NK-92 treated with Interleukin-12 subunit alpha and Interleukin-12 subunit beta, amount 100 ng/mL, for 24 hours (cell line): ENCODE measurements around the gene SLC39A9.
A peak's percentile ranks its signal among the peaks of the same experiment; 100 is the strongest.

Source experiments
- DNase-seq: peaks from one replicate; lab custom pipeline; 2025; lab: John Stamatoyannopoulos, UW

Gene SLC39A9

GRCh38 chr14:69424149-69424923, 25.8 kb downstream of the SLC39A9 start:
- DNase-seq = no peak

- no peak for DNase-seq
Observed at GRCh38 chr14:69427596-69427995, 29.1 kb downstream of the SLC39A9 start.

DNA sequence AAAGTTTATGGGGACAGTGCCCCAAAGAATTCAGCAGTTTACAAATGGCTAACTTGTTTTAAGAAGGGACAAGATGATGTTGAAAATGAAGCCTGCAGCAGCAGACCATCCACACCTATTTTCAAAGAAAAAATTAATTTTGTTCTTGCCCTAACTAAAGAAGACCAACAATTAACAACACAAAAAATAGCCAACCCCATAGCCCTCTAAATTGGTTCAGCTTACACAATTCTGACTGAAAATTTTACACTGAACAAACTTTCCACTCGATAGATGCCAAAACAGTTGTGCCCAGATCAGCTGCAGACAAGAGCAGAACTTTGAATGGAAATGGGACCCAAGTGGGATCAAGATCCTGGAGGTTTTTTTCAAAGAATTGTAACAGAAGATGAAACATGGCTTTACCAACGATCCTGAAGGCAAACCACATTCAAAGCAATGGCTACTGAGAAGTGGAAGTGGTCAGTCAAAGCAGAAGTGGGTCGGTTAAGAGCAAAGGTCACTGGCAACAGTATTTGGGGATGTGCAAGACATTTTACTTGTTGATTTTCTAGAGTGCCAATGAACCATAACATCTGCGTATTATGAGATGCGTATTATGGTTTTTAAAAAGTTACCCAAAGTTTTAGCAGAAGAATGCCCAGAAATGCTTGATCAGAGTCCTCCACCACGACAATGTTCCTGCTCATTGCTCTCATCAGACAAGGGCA, 30.0 kb downstream of the SLC39A9 start:
- DNase-seq = no peak

- no peak for DNase-seq
Observed at GRCh38 chr14:69429643-69430042, 31.2 kb downstream of the SLC39A9 start.

- no peak for DNase-seq
Observed at GRCh38 chr14:69430306-69430939, 31.9 kb downstream of the SLC39A9 start.

DNA sequence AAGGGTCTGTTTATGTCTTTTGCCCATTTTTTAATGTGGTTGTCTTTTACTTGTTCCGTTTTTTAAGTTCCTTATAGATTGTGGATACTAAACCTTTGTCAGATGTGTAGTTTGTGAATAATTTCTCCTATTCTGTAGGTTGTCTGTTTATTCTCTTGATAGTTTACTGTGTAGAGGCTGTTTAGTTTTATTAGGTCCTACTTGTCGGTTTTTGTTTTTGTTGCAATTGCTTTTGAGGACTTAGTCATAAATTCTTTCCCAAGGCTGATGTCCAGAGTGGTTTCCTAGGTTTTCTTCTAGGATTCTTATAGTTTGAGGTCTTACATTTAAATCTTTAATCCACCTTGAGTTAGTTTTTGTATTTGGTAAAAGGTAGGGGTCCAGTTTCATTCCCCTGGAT, 33.9 kb downstream of the SLC39A9 start:
- DNase-seq = no peak

DNA sequence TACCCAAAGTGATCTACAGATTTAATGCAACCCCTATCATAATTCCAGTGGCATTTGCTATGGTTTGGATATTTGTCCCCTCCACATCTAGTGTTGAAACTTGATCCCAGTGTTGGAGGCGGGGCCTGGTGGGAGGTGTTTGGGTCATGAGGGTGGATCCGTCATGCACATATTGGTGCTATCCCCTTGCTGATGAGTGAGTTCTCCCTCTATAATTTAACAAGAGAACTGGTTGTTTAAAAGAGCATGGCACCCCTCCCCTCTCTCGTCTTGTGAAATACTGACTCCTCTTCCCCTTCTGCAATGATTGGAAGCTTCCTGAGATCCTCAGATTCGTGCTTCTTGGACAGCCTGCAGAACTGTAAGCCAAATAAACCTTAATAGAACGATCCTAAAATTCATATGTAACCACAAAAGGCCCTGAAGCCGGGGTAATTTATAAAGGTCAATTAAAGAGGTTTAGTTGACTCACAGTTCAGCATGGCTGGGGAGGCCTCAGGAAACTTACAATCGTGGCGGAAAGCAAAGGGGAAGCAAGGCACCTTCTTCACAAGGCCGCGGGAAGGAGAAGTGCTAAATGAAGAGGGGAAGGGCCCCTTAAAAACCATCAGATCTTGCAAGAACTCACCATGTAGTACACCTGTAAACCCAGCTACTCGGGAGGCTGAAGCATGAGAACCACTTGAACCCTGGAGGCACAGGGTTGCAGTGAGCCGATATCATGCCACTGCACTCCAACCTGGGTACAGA, 41.2 kb downstream of the SLC39A9 start:
- no peak for DNase-seq

DNA sequence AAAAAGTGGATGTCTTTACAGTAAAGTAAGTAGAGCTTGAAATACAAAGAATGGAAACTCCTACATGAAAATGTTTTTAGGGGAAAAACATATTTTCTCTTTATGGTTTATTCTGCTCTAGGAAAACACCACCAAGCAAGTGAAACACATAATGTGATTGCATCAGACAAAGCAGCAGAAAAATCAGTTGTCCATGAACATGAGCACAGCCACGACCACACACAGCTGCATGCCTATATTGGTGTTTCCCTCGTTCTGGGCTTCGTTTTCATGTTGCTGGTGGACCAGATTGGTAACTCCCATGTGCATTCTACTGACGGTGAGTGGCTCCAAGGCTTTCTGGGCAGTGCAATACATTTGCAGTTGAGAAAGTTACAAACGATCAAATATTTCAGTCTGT, 43.5 kb downstream of the SLC39A9 start:
- no peak for DNase-seq

- DNase-seq = no peak
Observed at GRCh38 chr14:69443296-69443805, 44.9 kb downstream of the SLC39A9 start.

DNA sequence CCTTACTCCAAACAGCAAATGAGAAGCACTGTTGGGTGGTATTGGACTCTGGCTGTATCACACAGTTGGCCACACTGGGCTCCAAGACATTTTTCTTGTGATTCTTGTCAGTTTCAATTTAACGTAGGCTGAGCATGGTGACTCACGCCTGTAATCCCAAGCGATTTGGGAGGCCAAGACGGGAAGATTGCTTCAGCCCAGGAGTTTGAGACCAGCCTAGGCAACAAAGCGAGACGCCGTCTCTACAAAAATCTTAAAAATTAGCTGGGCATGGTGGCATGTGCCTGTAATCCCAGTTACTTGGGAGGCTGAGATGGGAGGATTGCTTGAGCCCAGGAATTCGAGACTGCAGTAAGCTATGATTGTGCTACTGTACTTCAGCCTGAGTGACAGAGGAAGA, 50.7 kb downstream of the SLC39A9 start:
- no peak for DNase-seq

DNA sequence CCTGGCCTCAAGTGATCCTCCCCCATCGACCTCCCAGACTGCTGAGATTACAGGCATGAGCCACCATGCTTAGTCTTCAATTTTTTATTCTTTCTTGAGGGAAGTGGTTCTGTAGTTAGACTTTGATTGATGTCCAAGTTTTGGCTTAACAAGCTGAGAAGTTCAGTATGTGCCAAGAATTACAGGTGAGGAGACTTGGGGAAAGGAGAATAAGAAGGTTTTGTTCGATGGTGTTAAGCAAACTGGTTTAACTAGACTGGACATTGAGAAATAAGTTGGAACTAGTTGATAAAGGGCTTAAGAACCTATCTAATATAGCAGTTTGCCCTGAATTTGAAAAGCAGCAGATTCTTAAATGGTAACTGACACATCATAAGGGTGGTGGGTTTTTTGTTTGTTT, 53.4 kb downstream of the SLC39A9 start:
- no peak for DNase-seq

GRCh38 chr14:69458350-69458749, 59.9 kb downstream of the SLC39A9 start:
- no peak for DNase-seq

- no peak for DNase-seq
Observed at GRCh38 chr14:69459122-69459521, 60.6 kb downstream of the SLC39A9 start.

GRCh38 chr14:69460093-69460701, 61.7 kb downstream of the SLC39A9 start:
- DNase-seq = peak; percentile 14

GRCh38 chr14:69464379-69464778, 65.9 kb downstream of the SLC39A9 start:
- DNase-seq = no peak

GRCh38 chr14:69464829-69465228, 66.3 kb downstream of the SLC39A9 start:
- DNase-seq = no peak

GRCh38 chr14:69468949-69469348, 70.5 kb downstream of the SLC39A9 start:
- no peak for DNase-seq

DNA sequence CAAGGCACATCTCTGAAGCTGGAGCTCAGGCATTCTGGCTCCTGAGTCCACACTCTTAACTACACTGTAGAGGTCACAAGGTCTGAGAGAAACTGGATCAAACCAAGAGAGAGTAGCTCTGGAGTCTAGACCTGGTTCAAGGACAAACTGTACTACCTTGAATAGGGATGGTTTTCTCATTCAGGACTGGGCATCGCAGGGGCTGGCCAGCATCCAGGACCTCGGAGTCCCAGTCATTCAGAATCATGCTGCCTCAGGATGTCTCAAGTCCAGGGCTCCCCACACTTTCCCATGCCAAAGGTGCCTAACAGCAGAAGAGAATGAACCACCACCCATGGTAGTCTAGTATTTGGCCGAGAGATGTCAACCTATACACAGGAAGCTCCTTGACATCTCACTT, 72.9 kb downstream of the SLC39A9 start:
- no peak for DNase-seq

GRCh38 chr14:69471916-69472315, 73.4 kb downstream of the SLC39A9 start:
- no peak for DNase-seq

DNA sequence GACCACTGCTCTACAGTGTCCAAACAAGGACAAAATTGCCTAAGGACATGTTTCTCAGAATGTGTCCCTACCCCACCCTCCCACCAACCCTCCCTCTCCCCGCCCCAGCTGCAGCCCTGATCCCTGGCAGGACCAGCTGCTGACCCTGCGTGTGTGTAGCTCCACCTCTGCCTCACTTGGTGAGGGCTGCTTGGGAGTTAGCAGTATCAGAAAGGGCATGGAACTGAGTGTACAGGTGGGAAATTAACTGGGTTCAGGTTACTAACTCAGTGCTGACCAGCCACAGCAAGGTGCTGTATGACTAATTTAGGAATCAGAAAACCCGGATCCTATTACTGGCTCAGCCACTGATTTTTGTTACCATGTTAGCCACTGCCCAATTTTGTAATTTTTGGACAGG, 74.8 kb downstream of the SLC39A9 start:
- no peak for DNase-seq

DNA sequence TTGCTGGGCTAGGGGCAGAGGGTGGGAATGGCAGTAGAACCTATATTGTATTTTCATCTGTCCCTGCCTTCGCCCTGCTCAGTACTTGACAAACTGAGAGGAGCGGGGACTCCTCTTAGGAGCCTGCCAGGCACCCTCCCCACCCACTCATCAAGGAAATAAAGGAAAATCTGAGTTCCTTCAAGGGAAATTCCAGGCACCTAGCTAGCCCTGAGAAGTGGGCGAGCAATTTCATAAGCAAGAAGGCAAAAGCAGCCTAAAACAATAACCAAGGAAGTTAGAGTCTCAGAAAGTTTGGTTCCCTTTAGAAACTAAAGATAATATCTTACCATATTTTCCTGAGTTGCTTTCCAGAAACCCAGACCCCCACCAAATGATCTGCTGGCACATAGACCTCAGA, 75.5 kb downstream of the SLC39A9 start:
- DNase-seq = no peak
